Skin epidermis (tissue), 12 donors: ENCODE data around the gene SLC35F3.

ENCODE experiments used
- H3K27ac ChIP-seq, 21 experiments: fragments of 200-600 bp; sonication (generic) in 11 of 21; one replicate each; pipeline ENCODE4 v1.5.0; 2020; ENCODE audit warnings: mild to moderate bottlenecking in 3 of 21, inconsistent platforms in 2 of 21, moderate library complexity in 2 of 21
- H3K4me3 ChIP-seq, 7 experiments: fragments of 200-600 bp; sonication (generic) in 2 of 7; one replicate each; pipeline ENCODE4 v1.5.0; 2020; ENCODE audit warnings: inconsistent platforms in 2 of 7, mild to moderate bottlenecking in 2 of 7, moderate library complexity in 1 of 7

Gene SLC35F3

DNA sequence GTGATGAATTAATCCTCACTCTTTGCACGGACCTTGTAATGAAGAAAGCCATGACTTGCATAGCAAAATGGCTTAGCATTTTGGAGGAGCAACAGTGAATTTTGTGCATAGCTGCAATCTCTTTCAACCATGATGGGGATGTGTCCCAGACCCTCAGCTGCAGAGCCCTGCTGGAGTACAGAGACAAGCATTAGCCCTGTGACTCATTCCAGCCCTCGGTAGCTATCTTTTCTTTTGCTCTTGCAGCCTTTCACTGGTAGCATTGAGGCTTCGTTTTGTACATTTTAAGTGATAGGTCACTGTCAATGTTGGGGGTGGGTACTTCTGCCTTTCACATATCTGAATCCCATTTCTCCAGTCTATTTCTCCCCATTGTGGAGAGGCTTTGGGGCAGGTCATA, 58.4 kb downstream of the SLC35F3 start:
- no peak overlapping the region for H3K27ac ChIP-seq
- H3K4me3 ChIP-seq, result no peak overlapping the region

DNA sequence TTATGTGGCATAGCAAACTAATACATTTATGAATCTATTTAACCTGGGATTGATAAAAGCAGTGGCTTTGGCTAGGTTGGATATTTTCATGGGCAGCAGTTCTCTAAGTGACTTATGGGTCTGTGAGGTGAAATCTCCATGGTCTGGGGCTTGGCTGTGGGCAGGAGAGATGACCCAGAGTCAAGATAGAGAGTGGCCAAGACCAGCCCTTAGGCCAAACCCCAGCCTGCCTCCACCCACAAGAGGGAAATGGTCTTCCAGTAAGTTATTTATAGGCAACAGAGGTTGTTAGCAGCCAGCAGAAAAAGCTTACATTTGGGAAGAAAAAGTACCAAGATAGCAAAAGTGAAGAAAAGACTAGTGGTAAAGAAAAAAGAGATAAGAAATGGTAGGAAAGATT, 61.4 kb downstream of the SLC35F3 start:
- Histone ChIP-seq H3K27ac (no peak overlapping the region), H3K4me3 (no peak overlapping the region)

DNA sequence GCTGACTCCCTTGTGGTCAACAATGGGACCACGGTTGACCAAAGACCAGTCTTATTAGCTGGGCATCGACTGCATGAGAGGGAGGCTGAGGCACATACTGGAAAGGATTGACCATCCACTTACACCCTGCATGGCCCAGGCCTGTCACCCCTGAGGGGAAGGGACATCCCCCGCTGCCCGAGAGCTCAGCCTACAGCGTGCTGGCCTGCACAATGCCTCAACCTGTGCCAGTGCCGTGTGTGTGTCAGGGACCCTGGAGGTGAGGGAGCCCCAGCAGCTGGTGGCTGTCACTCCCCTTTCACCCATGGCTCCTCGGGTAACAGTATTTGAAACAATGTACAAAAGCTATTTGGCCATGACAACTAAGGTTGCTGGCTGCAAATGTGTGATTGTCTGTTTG, 67.3 kb downstream of the SLC35F3 start:
- Histone ChIP-seq H3K4me3 (no peak overlapping the region), H3K27ac (no peak overlapping the region)

DNA sequence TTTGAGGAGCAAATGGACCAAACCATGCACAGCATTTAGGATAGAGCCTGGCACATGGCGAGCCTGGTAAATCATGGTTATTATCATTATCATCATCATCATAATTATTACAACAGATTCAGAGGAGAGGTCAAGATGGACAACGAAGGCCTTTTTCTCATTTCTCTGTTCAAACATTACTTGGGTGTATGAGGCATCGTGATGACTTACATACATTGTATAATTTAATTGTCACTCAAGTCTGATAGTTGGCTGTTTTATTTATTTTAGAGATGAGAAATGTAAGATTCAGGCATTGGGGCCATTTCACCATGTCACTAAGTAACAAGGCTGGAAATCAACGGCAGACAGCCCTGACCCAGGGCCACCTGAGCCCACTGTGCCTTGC, 68.1 kb downstream of the SLC35F3 start:
- Histone ChIP-seq H3K27ac (no peak overlapping the region), H3K4me3 (no peak overlapping the region)

DNA sequence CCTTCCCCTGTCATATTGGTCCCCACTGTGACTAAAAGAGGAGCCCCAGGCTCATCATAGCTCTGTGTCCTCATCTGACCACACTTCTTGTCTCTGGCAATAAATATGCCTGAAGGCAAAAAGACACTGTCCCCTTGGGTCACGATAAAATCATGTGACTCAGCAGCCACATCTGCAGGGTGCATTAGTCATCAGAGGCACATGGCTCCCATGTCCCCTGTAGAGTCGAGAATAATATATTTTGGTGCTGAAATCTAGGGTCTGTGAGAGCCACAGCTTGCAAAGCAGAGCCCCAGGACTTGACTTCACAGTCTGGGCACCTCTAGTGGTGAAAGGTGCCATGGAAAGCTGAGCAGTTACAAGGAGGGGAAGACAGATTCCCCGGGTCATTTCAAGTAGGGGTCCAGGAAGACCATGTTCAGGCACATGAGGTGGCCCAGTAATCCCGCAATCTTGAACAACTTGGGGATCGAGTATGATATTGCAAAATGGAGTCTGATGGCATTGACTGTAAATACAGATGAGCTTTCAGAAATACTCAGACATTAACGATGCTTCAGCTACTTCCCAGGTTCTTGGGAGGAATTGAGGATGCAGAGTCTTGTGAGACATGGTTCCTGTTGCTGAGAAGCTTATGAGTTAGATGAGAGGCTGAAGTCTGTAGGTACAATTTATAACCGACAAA, 68.6 kb downstream of the SLC35F3 start:
- Histone ChIP-seq H3K27ac (no peak overlapping the region), H3K4me3 (no peak overlapping the region)

- Histone ChIP-seq H3K27ac (no peak overlapping the region), H3K4me3 (no peak overlapping the region)
Observed at GRCh38 chr1:233975486-233975885, 71.0 kb downstream of the SLC35F3 start.

DNA sequence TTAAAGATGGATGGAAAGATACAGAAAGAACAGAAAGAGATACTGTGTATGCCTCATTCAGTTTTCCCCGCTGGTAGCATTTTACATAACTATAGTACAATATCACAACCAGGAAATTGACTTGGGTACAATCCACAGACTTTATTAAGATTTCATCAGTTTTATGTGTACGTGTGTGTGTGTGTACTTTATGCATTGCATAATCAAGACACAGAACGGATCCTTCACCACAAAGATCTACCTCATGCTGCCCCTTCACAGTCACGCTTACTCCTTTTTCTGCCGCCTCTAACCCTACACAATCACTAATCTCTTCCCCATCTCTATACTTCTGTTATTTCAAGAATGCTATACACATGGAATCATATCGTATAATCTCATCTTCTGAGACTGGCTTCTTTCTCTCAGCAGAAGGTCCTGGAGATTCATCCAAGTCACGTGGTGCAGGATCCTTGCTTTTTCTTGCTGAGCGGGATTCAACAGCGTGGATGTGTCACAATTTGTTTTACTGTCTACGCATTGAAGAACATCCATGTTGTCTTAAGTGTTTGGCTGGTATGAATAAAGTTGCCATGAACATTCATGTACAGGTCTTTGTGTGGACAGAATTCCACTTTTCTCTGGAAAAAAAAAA, 76.7 kb downstream of the SLC35F3 start:
- Histone ChIP-seq H3K4me3 (no peak overlapping the region), H3K27ac (no peak overlapping the region)

DNA sequence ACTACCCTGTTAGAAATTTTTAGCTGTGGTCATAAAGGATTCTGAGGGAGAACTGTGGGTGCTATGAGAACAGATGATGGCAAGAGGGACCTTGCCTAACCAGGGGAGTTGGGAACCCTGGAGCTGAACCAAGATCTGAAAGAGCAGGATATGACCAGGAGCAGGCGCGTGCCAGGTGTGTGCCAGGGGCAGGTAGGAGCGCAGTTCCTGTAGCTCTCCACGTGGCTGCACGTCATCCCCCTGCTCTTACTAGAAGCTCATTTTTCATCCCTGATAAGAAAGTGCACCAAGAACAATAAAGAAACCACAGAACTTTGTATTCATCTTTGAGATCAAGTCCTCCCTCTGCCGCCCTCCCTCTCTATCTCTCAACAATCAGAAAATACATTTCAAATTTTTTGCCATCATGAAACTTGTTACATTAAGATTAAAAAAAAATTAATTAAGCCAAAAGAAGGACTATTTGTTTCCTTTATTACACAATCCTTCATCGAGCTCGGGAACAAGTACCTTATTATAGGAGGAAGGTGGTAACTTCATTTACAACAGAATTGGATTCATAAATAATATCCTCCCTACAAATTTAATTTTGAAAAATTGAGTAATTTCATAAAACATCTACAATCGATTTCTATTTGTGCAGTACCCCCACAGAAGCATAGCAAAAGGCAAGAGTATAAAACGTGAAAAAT, 78.5 kb downstream of the SLC35F3 start:
- no peak overlapping the region for H3K27ac ChIP-seq
- H3K4me3 ChIP-seq, result no peak overlapping the region

- Histone ChIP-seq H3K27ac (no peak overlapping the region), H3K4me3 (no peak overlapping the region)
Observed at GRCh38 chr1:233983811-233984210, 79.3 kb downstream of the SLC35F3 start.

DNA sequence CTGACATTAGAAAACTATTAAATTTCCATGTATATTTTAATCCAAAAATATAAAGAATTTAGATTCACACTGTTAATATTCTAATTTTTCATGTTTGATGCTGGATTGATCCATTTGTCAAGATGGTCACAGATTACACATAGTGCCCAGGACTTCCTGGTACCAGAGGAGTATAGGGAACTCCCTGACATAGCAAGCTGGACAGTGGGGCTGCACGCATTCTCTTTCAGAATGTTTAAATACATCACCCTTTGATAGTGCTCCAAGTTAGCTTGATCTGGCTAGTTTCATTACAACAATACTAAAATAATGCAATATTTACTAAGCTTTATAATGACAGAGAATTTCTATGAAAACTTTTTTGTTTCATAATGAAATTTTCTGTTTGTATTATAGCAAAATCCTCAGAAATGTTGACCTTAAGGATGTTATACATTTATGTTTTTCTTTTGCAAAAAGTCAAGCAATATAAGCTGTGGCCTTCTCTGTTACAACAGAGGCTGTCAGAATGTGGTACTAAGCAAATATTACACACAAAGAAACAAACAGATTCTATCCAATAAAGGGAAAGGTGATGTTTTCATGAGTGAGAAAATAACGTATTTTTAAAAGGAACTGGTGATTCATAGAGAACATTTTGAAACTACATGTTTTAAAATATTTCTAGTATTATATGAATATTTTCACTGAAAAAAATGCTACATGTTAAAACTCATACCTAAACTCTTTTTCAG, 84.7 kb downstream of the SLC35F3 start:
- H3K27ac ChIP-seq, result no peak overlapping the region
- no peak overlapping the region for H3K4me3 ChIP-seq

DNA sequence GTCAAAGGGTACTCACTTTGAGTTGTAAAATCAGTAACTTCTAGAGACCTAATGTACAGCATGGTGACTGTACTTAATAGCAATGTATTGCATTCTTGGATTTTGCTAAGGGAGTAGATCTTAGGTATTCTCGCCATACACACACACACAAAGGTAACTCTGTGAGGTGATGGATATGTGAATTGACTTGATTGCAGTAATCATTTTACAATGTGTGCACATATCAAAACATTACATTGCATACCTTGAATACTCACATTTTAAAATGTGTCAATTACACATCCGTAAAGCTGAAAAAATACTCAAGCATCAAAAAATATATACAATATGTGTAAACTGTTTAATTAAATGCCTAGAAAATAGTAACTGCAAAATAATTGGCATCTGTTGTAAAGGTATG, 86.0 kb downstream of the SLC35F3 start:
- no peak overlapping the region for H3K4me3 ChIP-seq

GRCh38 chr1:233993651-233994050, 89.2 kb downstream of the SLC35F3 start:
- Histone ChIP-seq H3K27ac (no peak overlapping the region), H3K4me3 (no peak overlapping the region)

More for the DNA sequence above, 86.0 kb downstream of the SLC35F3 start:
- H3K27ac ChIP-seq, result no peak overlapping the region

DNA sequence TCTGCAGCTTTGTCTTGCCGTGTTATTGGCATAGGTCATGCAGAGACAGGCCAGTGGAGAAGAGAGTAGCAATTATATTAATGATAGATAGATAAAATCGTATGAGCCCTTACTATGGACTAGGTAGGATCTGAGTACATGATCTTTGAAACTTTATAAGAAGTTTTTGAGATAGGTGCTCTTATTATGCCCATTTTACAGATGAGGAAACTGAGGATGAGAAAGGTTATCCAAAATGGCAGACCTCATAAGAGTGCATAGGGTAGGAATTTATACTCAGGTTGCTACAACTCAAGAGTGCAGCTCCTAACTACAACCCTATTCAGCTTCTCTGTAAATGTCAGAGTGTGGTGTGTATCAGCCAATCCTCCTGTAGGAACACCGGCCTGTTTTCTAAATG, 89.6 kb downstream of the SLC35F3 start:
- H3K4me3 ChIP-seq, result no peak overlapping the region
- H3K27ac ChIP-seq, result no peak overlapping the region

DNA sequence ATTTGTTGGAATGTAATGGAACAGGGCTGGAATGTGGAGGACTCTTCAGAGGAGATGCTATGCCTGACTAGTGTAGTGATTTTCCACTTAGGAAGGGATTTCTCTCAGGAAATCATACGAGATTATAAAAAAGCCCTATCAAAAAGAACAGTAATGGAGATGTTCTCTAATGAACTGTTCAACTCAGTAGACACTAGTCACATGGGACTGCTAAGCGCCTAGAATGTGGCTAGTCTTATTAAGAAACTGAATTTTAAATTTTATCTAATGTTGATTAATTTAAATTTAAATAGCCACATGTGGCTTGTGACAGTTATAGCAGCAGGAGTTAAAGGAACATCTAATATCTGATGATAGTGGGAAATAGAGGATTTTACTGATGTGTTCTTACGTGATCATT, 94.0 kb downstream of the SLC35F3 start:
- no peak overlapping the region for H3K27ac ChIP-seq
- no peak overlapping the region for H3K4me3 ChIP-seq

DNA sequence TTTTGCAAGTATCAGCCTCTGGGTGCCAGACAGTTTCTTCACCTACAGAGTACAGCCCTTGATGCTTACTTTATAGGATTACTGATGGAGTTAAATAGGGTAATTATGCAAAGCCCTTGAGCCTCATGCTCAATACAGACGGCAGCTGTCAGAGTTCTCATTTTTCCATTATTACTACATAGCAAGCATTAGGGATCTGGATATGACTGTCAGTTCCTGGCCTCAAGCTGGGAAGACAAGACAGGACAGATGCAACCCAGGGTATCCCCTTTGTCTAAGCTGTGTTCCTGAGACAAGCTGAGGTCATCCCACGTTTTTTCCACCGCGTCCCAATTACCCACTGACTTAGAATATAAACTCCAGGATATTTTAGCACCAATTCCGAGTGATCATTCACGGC, 94.4 kb downstream of the SLC35F3 start:
- Histone ChIP-seq H3K27ac (no peak overlapping the region), H3K4me3 (no peak overlapping the region)

DNA sequence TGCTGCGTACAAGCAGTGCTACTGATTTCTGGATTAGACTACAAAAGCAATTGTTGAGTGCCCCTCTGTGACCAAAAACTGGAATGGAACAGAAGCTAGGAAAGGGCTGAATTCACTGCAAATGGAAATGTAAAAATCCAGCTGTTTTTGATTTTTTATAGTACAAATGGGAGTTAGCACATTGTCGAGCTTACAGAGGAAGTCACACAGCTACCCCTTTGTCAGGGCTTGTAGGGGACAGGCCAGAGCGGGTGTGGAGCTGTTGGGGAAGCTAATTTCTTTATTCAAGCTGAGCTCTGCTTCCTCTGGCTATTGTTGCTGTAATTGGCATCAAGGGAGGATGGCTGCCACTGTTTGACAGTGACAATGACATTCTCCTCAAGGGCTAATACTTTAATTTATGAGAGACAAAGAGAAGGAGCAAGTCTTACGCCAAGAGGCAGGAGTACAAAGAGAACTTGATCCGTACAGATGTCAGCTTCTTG, 96.1 kb downstream of the SLC35F3 start:
- Histone ChIP-seq H3K27ac (no peak overlapping the region), H3K4me3 (no peak overlapping the region)

DNA sequence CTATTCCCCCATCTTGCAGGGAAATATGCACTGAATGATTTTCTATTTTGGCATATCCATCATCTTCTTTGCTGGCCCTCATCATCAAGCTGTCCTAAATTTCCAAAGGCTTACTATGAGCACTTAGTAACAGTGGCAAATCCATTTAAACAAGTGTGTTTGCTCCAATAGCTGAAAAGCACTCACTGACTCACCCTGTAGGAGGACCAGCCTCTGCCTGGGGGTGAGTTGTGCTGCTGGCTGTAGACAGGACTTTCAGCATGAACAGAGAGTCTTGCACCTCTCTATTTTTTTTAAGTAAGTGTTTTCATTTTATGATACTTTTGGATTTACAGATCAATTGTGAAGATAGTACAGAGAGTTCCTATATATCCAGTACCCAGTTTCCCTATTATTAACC, 97.3 kb downstream of the SLC35F3 start:
- no peak overlapping the region for H3K4me3 ChIP-seq
- H3K27ac ChIP-seq, result no peak overlapping the region

GRCh38 chr1:234004591-234004990, 100.1 kb downstream of the SLC35F3 start:
- no peak overlapping the region for H3K4me3 ChIP-seq
- H3K27ac ChIP-seq, result no peak overlapping the region

- H3K4me3 ChIP-seq, result no peak overlapping the region
Observed at GRCh38 chr1:234007684-234008083, 103.2 kb downstream of the SLC35F3 start.

GRCh38 chr1:234008591-234008990, 104.1 kb downstream of the SLC35F3 start:
- Histone ChIP-seq H3K27ac (no peak overlapping the region), H3K4me3 (no peak overlapping the region)

More at GRCh38 chr1:234007684-234008083, 103.2 kb downstream of the SLC35F3 start:
- H3K27ac ChIP-seq, result no peak overlapping the region
